HL-60/S4 treated with retinoic acid at 250 ng/mL for 4 days and 3 days (cell line): Measurements from ENCODE around the gene FGF22.
"Not testable (repeated sequence)": the region's sequence is repeated elsewhere in the genome, so short reads cannot be mapped to it uniquely, and the experiment has no call there.

Experiments
- in situ Hi-C: fragments of 300-500 bp; cut with MboI; formaldehyde crosslinking; loops from 2 replicates; pipeline ENCODE4 v1.7.0; 2022; ENCODE audit warnings: low sequenced_read_pairs

The FGF22 gene

DNA sequence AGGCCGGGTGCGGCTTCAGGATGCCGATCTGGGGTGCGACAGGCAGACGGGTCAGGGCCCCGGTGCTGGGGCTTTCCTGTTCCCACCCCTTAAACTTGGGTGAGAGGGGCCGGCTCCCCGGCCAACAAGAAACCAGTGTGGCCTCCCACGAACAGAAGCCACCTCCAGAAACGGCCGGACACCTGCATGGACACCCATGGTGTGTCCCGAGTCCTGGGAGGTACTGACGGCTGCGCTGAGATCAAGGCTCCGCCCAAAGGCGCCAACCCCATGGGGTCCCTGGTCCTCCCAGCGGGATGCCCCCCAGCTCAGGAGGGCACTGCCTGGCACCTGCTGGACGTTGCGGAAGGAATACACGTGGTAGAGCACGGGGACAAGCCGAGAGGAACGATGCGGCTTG, 17.9 kb upstream of the FGF22 start:
- in situ Hi-C loops: no loop called here

DNA sequence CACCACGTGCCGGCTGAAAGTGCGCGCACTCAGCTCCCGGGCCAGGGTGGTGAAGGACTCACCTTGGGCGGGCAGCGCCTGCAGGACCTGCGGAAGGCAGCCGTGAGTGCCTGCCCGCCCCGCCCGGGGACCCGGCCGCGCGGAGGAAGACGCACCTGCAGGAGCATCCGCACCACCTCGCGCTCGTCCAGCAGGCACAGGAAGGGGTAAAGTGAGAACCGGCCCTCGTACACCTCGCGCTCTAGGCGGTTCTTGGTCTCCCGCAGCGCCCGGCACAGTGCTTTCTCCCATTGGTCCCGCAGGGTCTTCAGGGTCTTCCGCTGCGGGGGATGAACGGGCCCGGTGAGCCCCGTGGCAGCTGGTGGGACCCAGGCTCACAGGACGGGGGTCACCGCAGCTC, 17.0 kb upstream of the FGF22 start:
- in situ Hi-C loops: no loop called here

DNA sequence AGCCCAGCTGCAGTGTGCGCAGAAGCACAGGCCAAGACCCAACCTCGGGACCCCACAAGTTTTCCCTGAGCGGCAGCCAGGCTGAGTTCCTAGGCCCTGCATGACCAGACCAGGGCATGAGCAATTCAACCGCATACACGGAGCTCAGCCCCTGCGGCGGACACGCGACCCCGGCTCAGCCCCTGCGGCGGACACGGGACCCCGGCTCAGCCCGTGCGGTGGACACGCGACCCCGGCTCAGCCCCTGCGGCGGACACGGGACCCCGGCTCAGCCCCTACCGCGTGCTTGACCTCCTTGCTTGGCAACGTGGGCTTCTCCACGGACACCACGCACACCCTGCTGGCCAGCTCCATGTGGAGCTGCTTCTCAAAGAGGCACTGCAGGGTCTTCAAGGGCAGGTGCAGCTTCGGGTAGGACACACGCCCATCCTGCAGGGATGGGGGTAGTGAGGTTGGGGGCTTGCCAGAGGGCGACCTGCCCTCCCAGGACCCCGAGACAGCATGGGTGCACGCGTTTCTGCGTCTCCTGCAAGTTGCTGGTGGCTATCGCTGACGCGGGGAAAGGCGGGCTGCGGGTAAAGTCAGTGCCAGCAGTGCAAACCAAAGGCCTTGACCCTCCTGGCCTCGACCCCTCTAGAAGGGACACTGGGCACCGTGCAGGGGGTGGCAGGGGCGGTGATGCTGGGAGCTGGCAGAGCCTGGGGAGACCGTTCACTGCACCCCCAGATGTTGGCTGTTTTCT, 16.3 kb upstream of the FGF22 start:
- in situ Hi-C loops: no loop called here

DNA sequence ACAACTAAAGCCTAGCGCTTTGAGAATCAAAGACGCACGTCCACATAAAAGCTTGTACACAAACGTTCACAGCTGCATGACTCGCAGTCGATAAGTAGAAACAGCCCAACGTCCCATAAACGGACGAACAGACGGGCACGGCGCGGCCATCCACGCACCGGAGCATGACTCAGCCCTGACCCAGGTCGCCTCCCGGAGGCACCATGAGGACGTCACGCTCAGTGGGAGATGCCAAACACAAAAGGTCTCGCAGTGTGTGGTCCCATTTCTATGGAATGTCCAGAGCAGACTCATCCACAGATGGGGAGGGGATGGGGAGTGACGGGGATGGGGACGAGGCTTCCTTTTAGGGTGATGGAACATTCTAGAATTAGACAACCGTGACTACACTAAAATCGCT, 15.7 kb upstream of the FGF22 start:
- in situ Hi-C loops: no loop called here

DNA sequence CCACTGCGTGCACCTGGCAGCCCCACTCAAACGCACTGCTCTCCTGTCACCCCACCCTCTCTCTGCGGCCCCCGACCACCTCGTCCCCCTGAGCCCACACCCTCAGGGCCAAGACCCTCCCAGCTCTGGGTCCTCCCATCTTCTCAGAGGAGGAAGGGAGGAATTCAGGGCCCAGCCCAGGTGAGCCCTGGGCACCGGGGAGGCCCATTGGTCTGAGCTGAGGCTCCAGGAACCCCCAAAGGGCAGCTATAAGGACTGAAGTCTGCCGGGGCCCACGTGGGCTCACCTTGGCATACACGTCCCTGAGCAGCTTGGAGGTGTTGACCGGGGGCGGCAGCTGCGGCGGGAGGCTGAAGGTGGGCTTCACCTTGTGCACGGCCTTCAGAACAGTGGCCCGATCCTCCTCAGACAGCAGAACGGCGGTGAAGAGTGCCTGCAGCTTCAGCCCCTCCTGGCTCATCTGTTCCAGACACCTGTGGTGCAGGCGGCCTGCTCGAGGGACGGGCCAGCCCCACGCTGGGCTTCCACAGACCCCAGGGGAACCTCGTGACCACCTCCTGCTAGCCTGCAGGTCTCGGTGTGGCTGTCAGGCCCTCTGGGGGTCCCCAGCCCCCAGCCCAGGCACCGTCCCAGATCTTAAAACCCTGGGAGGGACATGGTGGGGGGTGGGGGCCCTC, 15.1 kb upstream of the FGF22 start:
- in situ Hi-C loops: no loop called here

DNA sequence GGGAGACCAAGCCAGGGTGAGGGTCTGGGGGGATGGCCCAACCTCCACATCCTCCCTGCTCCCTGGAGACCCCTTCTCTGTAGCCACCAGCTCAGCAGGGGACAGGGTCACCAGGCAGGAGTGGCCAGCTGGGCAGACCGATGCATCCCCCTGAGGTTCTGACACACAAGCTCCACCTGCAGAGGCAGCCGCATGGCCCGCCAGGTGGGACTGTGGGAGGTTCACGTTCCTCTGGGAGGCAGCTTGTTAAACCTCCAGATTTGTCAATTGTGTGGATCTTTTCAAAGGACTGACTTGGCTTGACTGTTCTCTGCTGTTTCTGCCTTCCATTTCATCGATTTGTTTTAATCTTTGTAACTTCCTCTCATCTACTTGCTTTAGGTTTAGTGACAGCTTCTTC, 14.4 kb upstream of the FGF22 start:
- in situ Hi-C loops: no loop called here

DNA sequence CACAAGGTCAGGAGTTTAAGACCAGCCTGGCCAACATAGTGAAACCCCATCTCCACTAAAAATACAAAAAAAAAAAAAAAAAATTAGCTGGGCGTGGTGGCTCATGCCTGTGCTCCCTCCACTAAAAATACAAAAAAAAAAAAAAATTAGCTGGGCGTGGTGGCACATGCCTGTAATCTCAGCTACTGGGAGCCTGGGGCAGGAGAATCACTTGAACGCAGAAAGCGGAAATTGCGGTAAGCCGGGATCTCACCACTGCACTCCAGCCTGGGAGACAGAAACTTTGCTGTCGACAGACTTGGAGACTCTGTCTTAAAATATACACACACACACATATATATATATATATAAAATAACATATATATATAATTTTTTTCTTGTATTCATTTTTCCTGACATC, 13.1 kb upstream of the FGF22 start:
- in situ Hi-C loops: not testable (repeated sequence)

DNA sequence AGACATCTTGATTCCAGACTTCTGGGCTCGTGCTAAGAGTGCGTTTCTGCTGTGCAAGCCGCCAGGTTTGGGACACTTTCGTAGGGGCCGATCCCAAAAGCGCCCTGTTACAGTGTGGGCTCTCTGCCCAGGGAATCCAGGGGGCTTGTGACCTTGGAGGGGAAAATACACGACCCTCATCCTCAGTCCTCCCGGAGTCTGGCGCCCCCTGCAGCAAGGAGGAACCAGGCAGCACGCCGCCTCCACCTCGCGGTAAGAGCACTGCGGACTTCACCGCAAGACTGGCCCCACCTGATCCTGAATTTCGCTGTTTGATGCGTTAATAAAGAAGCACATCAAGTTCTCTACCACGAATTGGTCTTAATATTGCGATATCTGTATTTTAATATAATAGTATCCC, 11.5 kb upstream of the FGF22 start:
- in situ Hi-C loops: no loop called here

DNA sequence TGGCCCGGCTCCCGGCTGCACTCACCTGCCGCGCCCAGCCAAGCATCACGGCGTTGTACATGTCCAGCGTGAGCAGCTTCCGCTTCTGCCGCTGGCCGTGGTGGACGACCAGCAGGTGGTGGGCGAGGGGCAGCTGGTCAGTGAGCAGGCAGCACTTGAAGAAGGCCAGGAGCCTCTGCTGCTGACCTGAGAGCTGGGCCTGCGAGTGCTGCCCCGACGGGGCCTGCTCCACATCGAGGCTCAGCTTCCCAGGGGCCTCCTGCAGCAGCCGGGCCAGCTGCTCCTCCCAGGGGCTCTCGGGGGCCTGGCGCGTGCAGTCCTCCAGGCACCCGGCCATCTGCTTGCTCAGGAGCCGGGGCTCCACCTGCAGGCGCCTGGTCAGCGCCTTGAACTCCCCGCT, 10.2 kb upstream of the FGF22 start:
- in situ Hi-C loops: not testable (repeated sequence)

DNA sequence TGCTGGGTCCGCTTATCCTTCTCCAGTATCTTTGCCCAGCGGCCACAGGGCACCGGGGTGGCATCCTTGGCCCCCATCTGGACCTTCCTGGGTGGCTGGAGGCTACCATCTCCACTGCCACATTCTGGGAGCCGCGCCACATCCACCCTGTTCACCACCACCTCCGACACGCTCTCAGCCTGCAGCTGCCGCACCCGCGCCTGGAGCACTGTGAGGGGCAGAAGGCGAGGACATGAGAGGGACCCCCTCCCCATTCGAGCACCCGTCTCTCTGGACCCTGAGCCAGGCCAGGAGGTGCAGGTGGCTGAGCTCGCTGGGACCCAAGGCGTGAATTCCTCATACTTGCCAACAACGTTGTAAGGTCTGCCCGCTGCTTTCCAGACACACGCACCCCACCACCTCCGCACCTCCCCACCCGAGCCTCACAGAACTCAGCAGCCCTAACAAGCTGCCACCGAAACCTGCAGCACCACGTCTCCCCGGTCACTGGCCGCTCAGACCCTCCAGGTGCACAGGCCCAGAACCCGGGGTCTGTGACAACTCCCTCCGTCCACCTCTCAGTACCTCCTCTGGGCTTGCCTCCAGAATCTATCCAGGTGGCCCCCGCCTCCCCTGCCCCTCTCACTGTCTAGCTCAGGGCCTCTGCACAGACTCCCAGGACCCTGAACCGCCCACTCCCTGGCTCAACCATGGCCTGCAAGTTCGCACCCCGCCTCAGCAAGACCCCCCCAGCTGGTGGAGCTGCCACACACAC, 9.5 kb upstream of the FGF22 start:
- in situ Hi-C loops: no loop called here

DNA sequence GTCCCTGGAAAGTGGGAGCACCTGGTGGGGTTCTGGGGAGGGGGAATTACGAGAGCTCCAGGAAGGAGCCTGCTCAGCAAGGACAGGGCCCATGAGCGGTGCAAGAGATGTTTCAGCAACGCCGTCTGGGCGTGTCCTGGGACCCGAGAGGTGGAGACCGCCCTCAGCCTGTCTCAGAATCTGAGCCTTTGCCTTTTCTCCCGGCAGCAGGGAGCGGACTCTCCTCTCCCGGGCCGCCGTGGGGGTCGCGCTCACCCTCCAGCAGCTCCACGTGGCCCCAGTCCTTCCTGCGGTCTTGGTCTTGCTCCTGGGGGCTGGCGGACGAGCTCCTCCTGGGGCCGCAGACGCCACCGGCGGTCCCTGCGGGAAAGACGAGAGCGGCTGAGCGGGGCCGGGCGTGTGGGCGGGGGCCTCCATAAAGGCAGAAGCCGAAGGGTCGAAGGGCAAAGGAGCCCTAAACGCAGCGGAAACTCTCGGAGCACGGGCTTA, 7.1 kb upstream of the FGF22 start:
- in situ Hi-C loops: no loop called here

DNA sequence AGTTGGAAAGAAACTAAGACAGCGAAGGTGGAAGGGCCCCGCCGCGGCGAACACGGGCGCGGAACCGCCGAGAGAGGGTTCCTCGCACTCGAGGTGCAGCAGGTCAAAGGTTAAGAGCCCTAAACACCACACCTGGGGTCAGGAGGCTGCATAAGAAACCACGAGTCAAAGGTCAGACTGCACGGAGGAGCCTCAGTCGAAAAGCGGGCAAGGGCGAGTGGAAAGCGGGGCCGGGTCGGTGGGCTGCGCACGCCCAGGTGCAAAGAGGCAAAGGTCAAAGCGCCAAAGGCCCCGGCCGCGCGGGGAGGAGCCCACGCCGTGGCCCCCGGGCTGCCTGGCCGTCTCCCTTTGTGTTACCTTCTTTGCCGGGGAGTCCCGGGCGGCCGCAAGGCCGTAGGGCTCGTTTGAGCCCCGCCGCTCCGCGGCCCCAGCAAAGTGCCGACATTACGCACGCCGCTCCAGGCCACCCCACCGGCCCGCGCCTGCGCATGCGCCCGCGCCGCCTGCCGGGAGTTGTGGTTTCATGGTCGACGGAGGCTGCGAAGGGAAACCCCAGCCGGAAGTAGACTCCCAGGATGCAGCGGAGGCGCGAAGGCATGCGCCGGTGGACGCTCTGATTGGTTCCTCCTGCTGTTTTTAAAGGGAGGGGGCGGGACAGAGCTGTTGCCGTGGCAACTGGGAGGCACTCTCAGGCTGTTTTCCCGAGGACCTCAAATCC, 6.5 kb upstream of the FGF22 start, which contains the start of gene POLRMT:
TSS of gene POLRMT (minus strand) at position 470 of the 718 bp plus-strand sequence. CDS start at position 445, 25 bp downstream.
- in situ Hi-C loops: no loop called here

DNA sequence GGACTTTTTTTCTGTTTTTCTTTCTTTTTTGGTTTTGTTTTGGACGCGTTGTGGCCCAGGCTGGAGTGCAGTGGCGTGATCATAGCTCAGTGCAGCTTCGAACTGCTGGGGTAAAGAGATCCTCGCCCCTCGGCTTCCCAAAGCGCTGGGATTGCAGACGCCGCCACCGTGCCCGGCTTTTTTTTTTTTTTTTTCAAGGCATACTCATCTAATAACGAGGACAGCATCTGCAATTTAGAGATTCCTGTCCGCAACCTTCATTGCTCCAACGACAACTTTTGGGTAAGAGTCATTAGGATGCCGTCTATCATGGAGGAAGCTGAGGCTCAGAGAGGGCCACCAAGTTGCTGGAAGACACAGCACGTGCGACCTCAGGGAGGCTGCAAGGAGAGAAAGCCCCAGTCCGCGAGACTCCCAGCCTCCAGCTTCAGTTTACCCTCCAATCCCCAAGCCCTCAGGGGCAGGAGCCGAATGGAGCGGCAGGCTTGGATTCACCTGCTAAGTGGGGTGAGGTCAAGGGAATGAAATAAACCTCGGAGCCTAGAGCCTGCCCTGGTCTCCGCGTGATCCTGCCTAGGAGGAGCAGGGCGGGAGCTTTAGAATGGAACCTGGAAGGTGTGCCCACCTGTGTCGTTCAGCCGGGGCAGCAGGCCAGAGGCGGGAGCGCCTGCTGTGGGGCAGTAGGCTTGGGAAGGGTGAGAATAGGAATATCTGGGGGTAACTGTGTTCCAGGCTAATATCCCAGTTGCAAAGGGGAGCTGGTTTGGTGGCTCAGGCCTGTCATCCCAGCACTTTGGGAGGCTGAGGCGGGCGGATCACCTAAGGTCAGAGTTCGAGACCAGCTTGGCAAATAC, 5.7 kb upstream of the FGF22 start:
- in situ Hi-C loops: no loop called here

DNA sequence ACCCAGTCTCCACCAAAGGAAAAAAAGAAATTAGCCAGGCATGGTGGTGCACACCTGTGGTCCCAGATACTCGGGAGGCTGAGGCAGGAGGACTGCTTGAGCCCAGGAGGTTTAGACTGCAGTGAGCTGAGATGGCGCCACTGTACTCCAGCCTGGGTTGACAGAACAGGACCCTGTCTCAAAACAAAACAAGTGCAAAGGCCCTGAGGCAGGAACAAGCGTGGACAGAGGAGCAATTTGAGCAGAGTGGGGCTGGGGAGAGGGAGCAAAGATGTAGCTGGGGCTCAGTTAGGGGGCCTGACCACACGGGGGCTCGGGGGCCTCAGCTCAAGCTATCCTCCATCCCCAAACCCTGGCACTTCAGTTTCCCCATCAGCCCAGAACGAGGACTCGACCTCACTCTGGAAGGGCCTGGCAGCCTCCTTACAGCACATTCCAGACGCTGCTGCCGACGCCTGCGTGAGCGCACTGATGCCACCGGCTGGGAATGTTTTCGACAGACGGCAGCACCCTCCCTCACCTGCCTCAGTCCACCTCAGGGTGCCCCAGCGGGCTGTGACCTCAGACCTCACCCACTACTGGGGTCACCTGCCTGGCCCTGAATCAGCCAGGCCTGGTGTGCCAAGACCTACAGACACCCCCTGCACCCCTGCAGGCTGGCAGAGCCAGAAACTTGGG, 4.6 kb upstream of the FGF22 start:
- in situ Hi-C loops: no loop called here

DNA sequence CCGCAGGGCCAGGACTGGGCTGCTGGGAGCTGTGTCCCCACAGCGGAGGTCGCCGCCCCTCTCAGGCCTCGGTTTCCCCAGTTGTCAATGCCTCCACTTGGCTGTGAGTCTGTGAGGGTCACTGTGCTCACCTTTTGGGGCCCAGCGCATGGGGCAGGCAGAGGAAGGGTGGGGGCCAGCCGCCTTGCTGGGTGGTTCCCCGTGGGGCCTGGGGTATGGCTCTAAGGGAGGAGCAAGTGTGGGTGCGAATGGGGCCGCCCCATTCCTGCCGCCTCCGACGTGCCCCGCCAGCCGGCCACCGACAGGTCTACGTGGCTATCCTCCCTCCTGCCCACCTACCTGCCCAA, 800 bp upstream of the FGF22 start:
- in situ Hi-C loops: no loop called here

DNA sequence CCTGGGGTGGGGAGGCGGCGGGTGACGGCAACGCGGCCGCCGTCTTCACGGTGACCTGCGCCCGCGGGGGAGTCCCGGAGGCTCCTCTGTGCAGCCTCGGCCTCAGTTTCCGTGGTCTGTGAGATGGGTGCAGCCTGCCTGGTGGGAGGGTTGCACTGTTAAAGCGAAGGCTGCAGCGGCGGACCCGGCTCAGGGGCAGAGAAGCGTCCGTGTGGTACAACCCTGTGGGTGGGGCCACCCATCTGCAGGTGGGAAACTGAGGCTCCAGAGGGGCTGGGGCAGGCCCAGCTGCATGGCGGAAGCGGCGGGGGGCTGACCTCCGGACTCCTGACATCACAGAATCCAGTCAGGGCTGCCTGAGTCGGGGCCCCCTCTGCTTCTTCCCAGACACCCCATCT, 481 bp downstream of the FGF22 start:
- in situ Hi-C loops: no loop called here

DNA sequence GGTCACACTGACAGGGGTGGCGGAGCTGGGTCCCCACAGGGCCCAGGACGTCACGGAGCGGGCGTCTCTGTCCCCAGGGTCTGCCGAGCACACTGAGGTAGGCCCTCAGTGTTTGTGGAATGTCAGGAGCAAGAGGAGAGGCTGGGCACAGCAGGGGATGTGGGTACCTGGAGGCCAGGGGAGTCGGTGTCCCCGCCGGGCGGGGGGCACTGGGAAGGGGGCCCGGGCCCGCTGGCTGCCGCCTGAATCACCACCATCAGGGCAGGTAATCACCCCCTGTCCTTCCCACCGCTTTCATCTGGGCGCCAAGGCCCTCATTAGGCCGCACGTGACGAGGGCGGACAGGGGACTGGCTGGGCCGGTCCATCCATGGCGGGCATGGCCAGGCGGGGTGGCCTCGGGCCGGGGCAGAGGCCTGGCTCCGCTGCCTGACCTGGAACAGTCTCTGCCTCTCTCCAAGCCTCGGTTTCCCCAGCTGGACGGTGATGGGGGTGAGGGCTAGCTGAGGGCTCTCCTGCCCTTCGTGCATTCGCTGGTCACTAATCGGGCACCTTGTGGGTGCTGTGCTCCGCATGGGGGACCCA, 1.0 kb downstream of the FGF22 start:
- in situ Hi-C loops: no loop called here

DNA sequence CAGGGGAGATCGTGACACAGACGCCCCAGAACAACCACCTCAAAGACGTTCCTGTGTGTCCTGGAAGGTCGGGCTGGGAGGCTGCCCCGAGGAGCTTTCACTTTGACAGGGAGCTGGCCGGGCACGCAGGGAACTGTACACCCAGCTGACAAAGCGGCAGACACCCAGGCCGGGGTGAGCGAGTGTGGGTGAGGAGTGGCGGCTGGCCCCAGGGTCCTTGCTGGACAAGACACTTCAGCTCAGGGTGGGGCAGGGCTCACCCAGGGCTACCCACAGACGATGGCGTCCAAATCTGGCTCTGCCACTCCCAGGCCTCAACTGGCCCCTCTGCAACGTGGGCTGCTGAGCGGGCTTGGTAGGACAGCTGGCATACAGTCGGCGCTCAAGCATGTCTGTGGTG, 2.0 kb downstream of the FGF22 start:
- in situ Hi-C loops: no loop called here
